SK-N-SH treated with all-trans-retinoic acid at 6 μM for 48 hours (cell line): ENCODE data around the gene METTL27.

Experiments
- ATAC-seq: fragments of 200-7000 bp; cut with Tn5 transposase; 3 replicates; pipeline ENCODE4 v1.9.1; 2020; ENCODE audit warnings: mild to moderate bottlenecking, moderate library complexity
- CREB5 ChIP-seq: fragments of 250-450 bp; sonication (Bioruptor Pico); IDR thresholded peaks from 2 replicates; pipeline ENCODE4 v1.5.1; 2020; ENCODE audit warnings: low read depth, mild to moderate bottlenecking, moderate library complexity
- CSDC2 ChIP-seq: fragments of 250-450 bp; sonication (Bioruptor Pico); IDR thresholded peaks from 2 replicates; pipeline ENCODE4 v1.5.0; 2020; ENCODE audit warnings: mild to moderate bottlenecking, moderate library complexity
- CSRNP3 ChIP-seq: fragments of 250-450 bp; sonication (Bioruptor Pico); IDR thresholded peaks from 2 replicates; pipeline ENCODE4 v1.5.1; 2021; ENCODE audit warnings: mild to moderate bottlenecking, moderate library complexity
- GLIS3 ChIP-seq: fragments of 250-450 bp; sonication (Bioruptor Pico); IDR thresholded peaks from 2 replicates; pipeline ENCODE4 v1.5.0; 2020; ENCODE audit warnings: mild to moderate bottlenecking, moderate library complexity
- ISL1 ChIP-seq: fragments of 250-450 bp; sonication (Bioruptor Pico); IDR thresholded peaks from 2 replicates; pipeline ENCODE4 v2.1.2; 2022; ENCODE audit warnings: mild to moderate bottlenecking, moderate library complexity
- PATZ1 ChIP-seq: fragments of 250-450 bp; sonication (Bioruptor Pico); IDR thresholded peaks from 2 replicates; pipeline ENCODE4 v1.8.0; 2020; ENCODE audit warnings: mild to moderate bottlenecking, moderate library complexity, borderline replicate concordance
- PPARA ChIP-seq: fragments of 250-450 bp; sonication (Bioruptor Pico); IDR thresholded peaks from 2 replicates; pipeline ENCODE4 v1.5.0; 2020; ENCODE audit warnings: mild to moderate bottlenecking, borderline replicate concordance
- RARB ChIP-seq: fragments of 250-450 bp; sonication (Bioruptor Pico); IDR thresholded peaks from 2 replicates; pipeline ENCODE4 v1.8.0; 2021; ENCODE audit warnings: mild to moderate bottlenecking, moderate library complexity
- SNAI2 ChIP-seq: fragments of 250-450 bp; sonication (Bioruptor Pico); IDR thresholded peaks from 2 replicates; pipeline ENCODE4 v1.5.0; 2020; ENCODE audit warnings: mild to moderate bottlenecking, moderate library complexity
- TCF4 ChIP-seq: fragments of 250-450 bp; sonication (Bioruptor Pico); IDR thresholded peaks from 2 replicates; pipeline ENCODE4 v1.8.0; 2021; ENCODE audit warnings: mild to moderate bottlenecking, moderate library complexity, borderline replicate concordance
- TOX ChIP-seq: fragments of 250-450 bp; sonication (Bioruptor Pico); IDR thresholded peaks from 2 replicates; pipeline ENCODE4 v1.8.0; 2021; ENCODE audit warnings: mild to moderate bottlenecking, moderate library complexity, borderline replicate concordance
- TSHZ2 ChIP-seq: fragments of 250-450 bp; sonication (Bioruptor Pico); IDR thresholded peaks from 2 replicates; pipeline ENCODE4 v1.5.0; 2020; ENCODE audit warnings: mild to moderate bottlenecking, moderate library complexity
- ZFP30 ChIP-seq: fragments of 450-650 bp; formaldehyde crosslinking; IDR thresholded peaks from 2 replicates; pipeline ENCODE4 v1.5.0; 2022; ENCODE audit warnings: mild to moderate bottlenecking, moderate library complexity
- ZNF565 ChIP-seq: fragments of 450-650 bp; formaldehyde crosslinking; conservative IDR thresholded peaks from 2 replicates; pipeline ENCODE4 v1.5.0; 2020; ENCODE audit warnings: low read depth, mild to moderate bottlenecking, moderate library complexity
- TF ChIP-seq, protein P1 (sequence below): fragments of 250-450 bp; sonication (Bioruptor Pico); IDR thresholded peaks from 2 replicates; pipeline ENCODE4 v1.8.0; 2021; ENCODE audit warnings: low read depth, mild to moderate bottlenecking, moderate library complexity, borderline replicate concordance

Gene METTL27

DNA sequence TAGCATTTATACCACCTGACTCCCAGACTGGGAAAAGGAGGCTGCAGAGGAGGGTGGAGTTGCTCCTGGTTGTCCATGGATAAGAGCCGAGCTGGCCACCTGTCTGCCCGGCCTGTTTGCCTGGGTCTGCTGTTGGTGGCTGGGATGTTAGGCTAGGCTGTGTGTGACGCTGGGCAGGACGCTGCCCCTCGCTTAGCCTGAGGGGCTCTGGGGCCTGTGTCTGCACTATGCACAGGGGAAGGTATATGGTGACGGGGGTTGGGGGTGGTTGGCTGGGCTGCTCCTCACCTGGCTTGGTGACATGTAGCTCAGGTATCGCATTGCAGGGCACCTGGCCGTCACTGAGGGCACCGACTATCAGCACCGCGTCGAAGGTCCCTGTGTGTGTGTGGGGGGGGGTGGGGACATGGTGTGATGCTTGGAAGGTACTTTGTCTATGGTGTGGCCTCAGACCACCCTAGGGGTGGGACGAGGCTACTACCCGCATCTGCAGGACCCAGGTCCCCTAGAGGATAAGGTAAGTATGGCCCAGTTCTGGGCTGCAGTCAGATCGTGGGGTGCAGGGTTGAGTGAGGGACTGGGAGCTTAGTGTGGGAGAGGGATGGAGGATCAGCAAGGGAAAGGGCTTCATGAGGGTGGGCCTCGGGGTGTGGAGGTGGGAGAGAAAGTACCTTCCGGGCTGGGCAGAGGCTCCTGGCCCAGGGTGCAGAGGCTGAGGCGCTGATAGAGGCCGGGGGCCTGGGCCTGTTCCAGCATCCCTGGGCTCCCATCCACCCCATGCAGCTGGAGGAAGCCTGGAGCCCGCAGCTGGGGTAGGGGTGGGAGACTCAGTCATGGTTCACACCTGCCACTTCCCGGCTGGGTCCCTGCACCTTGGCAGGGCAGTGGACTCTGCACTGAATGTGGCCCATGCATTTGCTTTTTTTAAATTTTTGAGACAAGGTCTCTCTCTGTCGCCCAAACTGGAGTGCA, 2.3 kb downstream of the METTL27 start:
- no peak for ATAC-seq
- TF ChIP-seq CSRNP3 (CRISPR knock-in tag): no peak
- TF ChIP-seq ZNF565 (CRISPR knock-in tag): no peak
- TF ChIP-seq TCF4 (CRISPR knock-in tag): no peak
- TF ChIP-seq, protein P1, sequence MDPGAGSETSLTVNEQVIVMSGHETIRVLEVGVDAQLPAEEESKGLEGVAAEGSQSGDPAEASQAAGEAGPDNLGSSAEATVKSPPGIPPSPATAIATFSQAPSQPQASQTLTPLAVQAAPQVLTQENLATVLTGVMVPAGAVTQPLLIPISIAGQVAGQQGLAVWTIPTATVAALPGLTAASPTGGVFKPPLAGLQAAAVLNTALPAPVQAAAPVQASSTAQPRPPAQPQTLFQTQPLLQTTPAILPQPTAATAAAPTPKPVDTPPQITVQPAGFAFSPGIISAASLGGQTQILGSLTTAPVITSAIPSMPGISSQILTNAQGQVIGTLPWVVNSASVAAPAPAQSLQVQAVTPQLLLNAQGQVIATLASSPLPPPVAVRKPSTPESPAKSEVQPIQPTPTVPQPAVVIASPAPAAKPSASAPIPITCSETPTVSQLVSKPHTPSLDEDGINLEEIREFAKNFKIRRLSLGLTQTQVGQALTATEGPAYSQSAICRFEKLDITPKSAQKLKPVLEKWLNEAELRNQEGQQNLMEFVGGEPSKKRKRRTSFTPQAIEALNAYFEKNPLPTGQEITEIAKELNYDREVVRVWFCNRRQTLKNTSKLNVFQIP (CRISPR knock-in tag): no peak
- no peak for TF ChIP-seq ZFP30 (CRISPR knock-in tag)
- TF ChIP-seq PPARA (CRISPR knock-in tag): no peak
- TF ChIP-seq GLIS3 (CRISPR knock-in tag): no peak
- TF ChIP-seq SNAI2 (CRISPR knock-in tag): no peak
- no peak for TF ChIP-seq TSHZ2 (CRISPR knock-in tag)
- no peak for TF ChIP-seq PATZ1
- no peak for TF ChIP-seq ISL1 (CRISPR knock-in tag)
- TF ChIP-seq CREB5 (CRISPR knock-in tag): no peak

GRCh38 chr7:73839290-73839689, 3.0 kb downstream of the METTL27 start:
- TF ChIP-seq RARB (CRISPR knock-in tag) (no peak), ISL1 (CRISPR knock-in tag) (no peak), CREB5 (CRISPR knock-in tag) (no peak), TCF4 (CRISPR knock-in tag) (no peak), TOX (CRISPR knock-in tag) (no peak), CSDC2 (no peak), TSHZ2 (CRISPR knock-in tag) (no peak)
- ATAC-seq: no peak
